ENCODE data around the gene HHIP. TPM values are rescaled to one million over a fixed set of nuclear protein-coding genes. Genes with fewer than 3 reads are reported as not detected.

The HHIP gene
- total RNA-seq, 4 donors from 2014 or later, result 0.25 to 0.70 (median 0.28) TPM

GRCh38 chr4:144614850-144615585, 30.9 kb upstream of the HHIP start:
- H3K9me3 ChIP-seq, result no peaks in the 10 kb centered on the region
- H3K4me3 ChIP-seq, result no peak overlapping the region
- in situ Hi-C loops (cut with MboI; ENCODE audit: low sequenced_read_pairs in 4 of 4) (no loop called here), intact Hi-C loops (cut with DNase I; ENCODE audit: low total_unique reads) (no loop called here)
- ATAC-seq (no peak), DNase-seq (no peak)
- H3K27ac ChIP-seq, result no peak overlapping the region
- H3K36me3 ChIP-seq, result no peaks in the 10 kb centered on the region
- no peaks in the 10 kb centered on the region for H3K27me3 ChIP-seq
- TF ChIP-seq POLR2A (IDR thresholded peaks at IDR 0.05), result no peak
- TF ChIP-seq CTCF (IDR thresholded peaks at IDR 0.05 in 4 of 5, conservative IDR thresholded peaks at IDR 0.05 in 1 of 5), result no peak
- no peaks in the 10 kb centered on the region for H3K4me1 ChIP-seq

- no peak for ATAC-seq
- Histone ChIP-seq H3K27ac (no peak overlapping the region), H3K36me3 (no peaks in the 10 kb centered on the region), H3K4me1 (no peaks in the 10 kb centered on the region), H3K9me3 (no peaks in the 10 kb centered on the region), H3K4me3 (no peak overlapping the region), H3K27me3 (no peaks in the 10 kb centered on the region)
- DNase-seq, result no peak
- in situ Hi-C loops (cut with MboI; ENCODE audit: low sequenced_read_pairs in 4 of 4), result no loop called here
- intact Hi-C loops (cut with DNase I; ENCODE audit: low total_unique reads), result no loop called here
- no peak for TF ChIP-seq POLR2A (IDR thresholded peaks at IDR 0.05)
- no peak for TF ChIP-seq CTCF (IDR thresholded peaks at IDR 0.05 in 4 of 5, conservative IDR thresholded peaks at IDR 0.05 in 1 of 5)
Observed at GRCh38 chr4:144621681-144622080, 24.3 kb upstream of the HHIP start.

- in situ Hi-C loops (cut with MboI; ENCODE audit: low sequenced_read_pairs in 4 of 4), result no loop called here
- TF ChIP-seq CTCF (IDR thresholded peaks at IDR 0.05 in 4 of 5, conservative IDR thresholded peaks at IDR 0.05 in 1 of 5), result no peak
- no peak for TF ChIP-seq POLR2A (IDR thresholded peaks at IDR 0.05)
- H3K9me3 ChIP-seq, result no peaks in the 10 kb centered on the region
Observed at GRCh38 chr4:144627663-144628076, 18.3 kb upstream of the HHIP start.

GRCh38 chr4:144633215-144633614, 12.7 kb upstream of the HHIP start:
- TF ChIP-seq POLR2A (IDR thresholded peaks at IDR 0.05) (no peak), CTCF (IDR thresholded peaks at IDR 0.05 in 4 of 5, conservative IDR thresholded peaks at IDR 0.05 in 1 of 5) (no peak)
- Histone ChIP-seq H3K9me3 (no peaks in the 10 kb centered on the region), H3K4me1 (no peaks in the 10 kb centered on the region), H3K36me3 (no peaks in the 10 kb centered on the region), H3K27me3 (no peaks in the 10 kb centered on the region), H3K4me3 (no peak overlapping the region), H3K27ac (no peak overlapping the region)
- intact Hi-C loops (cut with DNase I; ENCODE audit: low total_unique reads) (no loop called here), in situ Hi-C loops (cut with MboI; ENCODE audit: low sequenced_read_pairs in 4 of 4) (no loop called here)
- ATAC-seq (no peak), DNase-seq (no peak)

More at GRCh38 chr4:144627663-144628076, 18.3 kb upstream of the HHIP start:
- DNase-seq (no peak), ATAC-seq (no peak)
- Histone ChIP-seq H3K36me3 (no peaks in the 10 kb centered on the region), H3K4me3 (no peak overlapping the region), H3K27me3 (no peaks in the 10 kb centered on the region), H3K4me1 (no peaks in the 10 kb centered on the region), H3K27ac (no peak overlapping the region)
- intact Hi-C loops (cut with DNase I; ENCODE audit: low total_unique reads), result no loop called here
